PFSK-1 (cell line): ENCODE data around the gene SLMAP.

Source experiments
- FOXP2 ChIP-seq: optimal IDR thresholded peaks from 2 replicates; pipeline ENCODE3; 2011; ENCODE audit warnings: borderline replicate concordance, control low read depth, inconsistent platforms; ENCODE audit not compliant: insufficient read depth; ENCODE audit errors: extremely low read length, extremely low read depth
- POLR2AphosphoS5 ChIP-seq: IDR thresholded peaks from 2 replicates; pipeline ENCODE4 v1.6.1; 2012; ENCODE audit warnings: low read depth, mild to moderate bottlenecking, control low read depth, low read length, moderate library complexity
- REST ChIP-seq, 2 experiments: IDR thresholded peaks; 2 replicates each; pipeline versions ENCODE4 v1.6.1 to v1.8.0; 2011 to 2012; ENCODE audit warnings: low read depth in 2 of 2, low read length in 2 of 2, control low read depth in 1 of 2, inconsistent platforms in 1 of 2, mild to moderate bottlenecking in 1 of 2, moderate library complexity in 1 of 2; ENCODE audit not compliant: insufficient read depth in 1 of 2
- SIN3A ChIP-seq: IDR thresholded peaks from 2 replicates; pipeline ENCODE4 v1.6.1; 2012; ENCODE audit warnings: mild to moderate bottlenecking, low read length, moderate library complexity, borderline replicate concordance; ENCODE audit not compliant: insufficient read depth
- TAF1 ChIP-seq: IDR thresholded peaks from 2 replicates; pipeline ENCODE4 v1.6.1; 2012; ENCODE audit warnings: low read length, control low read depth, borderline replicate concordance; ENCODE audit not compliant: insufficient read depth

SLMAP gene

GRCh38 chr3:57942872-57943283, 186.8 kb downstream of the SLMAP start:
- no peak for TF ChIP-seq FOXP2
- TF ChIP-seq SIN3A = no peak
- TF ChIP-seq POLR2AphosphoS5 = no peak
- no peak for TF ChIP-seq REST (IDR thresholded peaks at IDR 0.05; ENCODE audit: insufficient read depth in 1 of 2, low read depth in 2 of 2, low read length in 2 of 2)

- TF ChIP-seq POLR2AphosphoS5 = no peak
- TF ChIP-seq FOXP2 = no peak
- TF ChIP-seq TAF1 = no peak
- no peak for TF ChIP-seq SIN3A
- no peak for TF ChIP-seq REST (IDR thresholded peaks at IDR 0.05; ENCODE audit: insufficient read depth in 1 of 2, low read depth in 2 of 2, low read length in 2 of 2)
Measured at GRCh38 chr3:57943525-57944495, 187.7 kb downstream of the SLMAP start.

GRCh38 chr3:57946970-57947381, 190.9 kb downstream of the SLMAP start:
- no peak for TF ChIP-seq REST (IDR thresholded peaks at IDR 0.05; ENCODE audit: insufficient read depth in 1 of 2, low read depth in 2 of 2, low read length in 2 of 2)

GRCh38 chr3:57948080-57948671, 192.1 kb downstream of the SLMAP start:
- TF ChIP-seq TAF1 = no peak
- no peak for TF ChIP-seq SIN3A
- TF ChIP-seq REST (IDR thresholded peaks at IDR 0.05; ENCODE audit: insufficient read depth in 1 of 2, low read depth in 2 of 2, low read length in 2 of 2) = no peak
- TF ChIP-seq FOXP2 = no peak
- no peak for TF ChIP-seq POLR2AphosphoS5
